ENCODE measurements around the gene SET. TPM values are rescaled to one million over a fixed set of nuclear protein-coding genes. Genes with fewer than 3 reads are reported as not detected.

The SET gene
- polyA plus RNA-seq, 1 of the 3 experiments (the other 2 are of a cell fraction), result 64.6 TPM

DNA sequence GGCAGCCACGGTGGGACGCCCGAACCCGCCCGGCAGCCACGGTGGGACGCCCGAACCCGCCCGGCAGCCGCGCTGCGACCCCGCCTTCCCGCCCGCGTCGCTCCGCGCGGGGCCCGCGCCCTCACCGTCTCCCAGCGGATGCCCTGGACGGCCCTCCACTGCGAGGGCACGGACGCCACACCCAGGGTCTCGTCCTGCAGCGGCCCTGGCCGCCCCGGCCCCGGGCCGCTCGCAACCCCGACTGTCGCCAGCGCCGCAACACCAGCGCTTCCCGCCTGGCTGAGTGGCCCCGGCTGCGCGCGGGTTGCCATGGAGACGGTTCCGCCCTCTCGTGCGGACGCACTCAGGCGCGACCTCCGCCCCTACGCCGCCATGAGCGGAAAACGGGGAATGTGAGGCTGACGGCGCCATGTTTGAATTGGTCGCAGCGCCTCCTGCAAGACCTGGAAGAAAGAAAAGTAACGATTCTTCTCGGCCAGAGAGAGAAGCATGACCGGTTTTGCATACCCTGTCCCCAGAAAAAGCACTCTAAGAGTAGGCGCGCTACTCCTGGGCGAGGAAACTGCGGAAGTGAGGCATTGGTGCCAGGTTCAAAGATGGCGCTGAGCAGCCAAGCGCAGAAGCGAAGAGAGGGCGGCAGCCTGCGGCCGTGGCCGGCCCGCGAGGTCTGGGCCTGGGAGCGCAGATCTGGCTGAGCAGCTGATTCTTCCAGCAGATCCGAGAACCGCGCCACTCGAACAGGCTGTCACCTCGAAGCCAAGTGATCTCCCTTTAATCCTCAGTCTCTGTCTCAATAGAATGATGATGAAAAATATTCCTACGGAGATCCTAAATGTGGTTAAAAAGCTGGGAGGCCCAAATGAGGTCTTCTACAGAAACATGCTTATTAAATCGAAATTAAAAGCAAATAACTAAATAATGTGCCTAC is 32.3 kb upstream of the SET start, which contains the start of gene DYNC2I2:
Gene DYNC2I2, minus strand, starts transcription at position 432 of the 928 bp plus-strand sequence. Its CDS starts 121 bp downstream, at position 311.
- no peaks in the 10 kb centered on the region for H3K36me3 ChIP-seq (replicated peaks in 1 of 2; ENCODE audit: control insufficient read depth in 1 of 2, insufficient read depth in 2 of 2, low read length in 1 of 2)
- H2AFZ ChIP-seq (ENCODE audit: low read depth), result peak within 1 kb of the TSS; percentile 96
- DNase-seq, result peak; percentile 98
- H3K4me1 ChIP-seq (ENCODE audit: control insufficient read depth in 1 of 2, insufficient read depth in 2 of 2, low read depth in 1 of 2, low read length in 1 of 2), result no peaks in the 10 kb centered on the region
- no peaks in the 10 kb centered on the region for H3K27me3 ChIP-seq (ENCODE audit: insufficient read depth)
- no peaks in the 10 kb centered on the region for H4K20me1 ChIP-seq (ENCODE audit: insufficient read depth)
- H3K9me2 ChIP-seq, result no peaks in the 10 kb centered on the region
- no peaks in the 10 kb centered on the region for H3K9me3 ChIP-seq
- H3F3A ChIP-seq (replicated peaks; ENCODE audit: insufficient read depth), result peaks cover 10% of the 10 kb centered on the region
- WGBS (ENCODE audit: low lambda C conversion rate), result 2% methylated on average over 35 of the region's 86 CpGs
- ChIA-PET CTCF (interaction anchor here (1.6 kb wide), 1 partner anchor 45 kb away, joined by 7 read pairs; the partner anchor contains the start of gene PKN3), POLR2A (interaction anchor here (1.1 kb wide), 1 partner anchor 161 kb away, joined by 3 read pairs; no protein-coding TSS in a partner anchor)
- H3K9ac ChIP-seq, result peak within 1 kb of the TSS; percentile 83
- peaks cover 34% of the 10 kb centered on the region for H3K79me2 ChIP-seq (ENCODE audit: insufficient read depth)
- peak within 1 kb of the TSS; percentile 72 for H3K4me2 ChIP-seq
- H3K27ac ChIP-seq (ENCODE audit: low read depth in 2 of 2, low read length in 1 of 2), result peak within 1 kb of the TSS; percentile 94 to 98
- peak within 1 kb of the TSS; percentile 59 to 69 for H3K4me3 ChIP-seq (ENCODE audit: low read depth in 2 of 2, low read length in 1 of 2)
- TF ChIP-seq MXI1 (IDR thresholded peaks at IDR 0.05; ENCODE audit: low read depth, low read length), result no peak; the same call in 1 of the 2 replicates
- no peak for TF ChIP-seq EP300 (IDR thresholded peaks at IDR 0.05; ENCODE audit: borderline replicate concordance in 1 of 2, low read depth in 1 of 2, low read length in 1 of 2)
- no peak for TF ChIP-seq ZBTB33 (IDR thresholded peaks at IDR 0.05; ENCODE audit: borderline replicate concordance, low read depth)
- no peak for TF ChIP-seq EZH2phosphoT487 (IDR thresholded peaks at IDR 0.05; ENCODE audit: borderline replicate concordance, low read depth)
- no peak for TF ChIP-seq GATA2 (CRISPR knock-in tag; IDR thresholded peaks at IDR 0.05)
- no peak for TF ChIP-seq IRF3 (IDR thresholded peaks at IDR 0.05; ENCODE audit: low read depth, low read length)
- no peak for TF ChIP-seq FOSL2 (IDR thresholded peaks at IDR 0.05; ENCODE audit: borderline replicate concordance, low read depth)
- no peak for TF ChIP-seq RCOR1 (IDR thresholded peaks at IDR 0.05; ENCODE audit: low read length)
- no peak for TF ChIP-seq RAD21 (IDR thresholded peaks at IDR 0.05; ENCODE audit: low read length)
- no peak for TF ChIP-seq FOXJ3 (CRISPR knock-in tag; IDR thresholded peaks at IDR 0.05)
- TF ChIP-seq MEF2A (IDR thresholded peaks at IDR 0.05; ENCODE audit: borderline replicate concordance, low read depth), result no peak
- peak; percentile 71 for TF ChIP-seq REST (IDR thresholded peaks at IDR 0.05; ENCODE audit: low read depth, low read length)
- TF ChIP-seq ELF1 (IDR thresholded peaks at IDR 0.05), result peak; percentile 86
- peak; percentile 68 for TF ChIP-seq GABPA (IDR thresholded peaks at IDR 0.05; ENCODE audit: low read depth)
- no peak for TF ChIP-seq RXRA (IDR thresholded peaks at IDR 0.05; ENCODE audit: borderline replicate concordance, low read depth)
- TF ChIP-seq RFX5 (IDR thresholded peaks at IDR 0.05; ENCODE audit: low read length), result no peak
- TF ChIP-seq POLR2AphosphoS5 (IDR thresholded peaks at IDR 0.05; ENCODE audit: low read depth, low read length), result peak; percentile 46
- no peak for TF ChIP-seq CTCF (IDR thresholded peaks at IDR 0.05)
- no peak for TF ChIP-seq USF2 (IDR thresholded peaks at IDR 0.05; ENCODE audit: borderline replicate concordance, low read depth, low read length)
- peak; percentile 100 for TF ChIP-seq YY1 (IDR thresholded peaks at IDR 0.05; ENCODE audit: low read depth)
- TF ChIP-seq SMC3 (IDR thresholded peaks at IDR 0.05; ENCODE audit: low read depth, low read length), result no peak

Measured in SK-N-SH (cell line).